SK-N-SH treated with all-trans-retinoic acid at 6 μM for 48 hours (cell line): ENCODE data around the gene WDR62.

Source experiments
- OSR1 ChIP-seq: fragments of 250-450 bp; sonication (Bioruptor Pico); IDR thresholded peaks from 2 replicates; pipeline ENCODE4 v1.8.0; 2022; ENCODE audit warnings: moderate library complexity, mild to moderate bottlenecking, inconsistent platforms
- RARB ChIP-seq: fragments of 250-450 bp; sonication (Bioruptor Pico); IDR thresholded peaks from 2 replicates; pipeline ENCODE4 v1.8.0; 2021; ENCODE audit warnings: mild to moderate bottlenecking, moderate library complexity
- ZFP30 ChIP-seq: fragments of 450-650 bp; formaldehyde crosslinking; IDR thresholded peaks from 2 replicates; pipeline ENCODE4 v1.5.0; 2022; ENCODE audit warnings: mild to moderate bottlenecking, moderate library complexity

DNA sequence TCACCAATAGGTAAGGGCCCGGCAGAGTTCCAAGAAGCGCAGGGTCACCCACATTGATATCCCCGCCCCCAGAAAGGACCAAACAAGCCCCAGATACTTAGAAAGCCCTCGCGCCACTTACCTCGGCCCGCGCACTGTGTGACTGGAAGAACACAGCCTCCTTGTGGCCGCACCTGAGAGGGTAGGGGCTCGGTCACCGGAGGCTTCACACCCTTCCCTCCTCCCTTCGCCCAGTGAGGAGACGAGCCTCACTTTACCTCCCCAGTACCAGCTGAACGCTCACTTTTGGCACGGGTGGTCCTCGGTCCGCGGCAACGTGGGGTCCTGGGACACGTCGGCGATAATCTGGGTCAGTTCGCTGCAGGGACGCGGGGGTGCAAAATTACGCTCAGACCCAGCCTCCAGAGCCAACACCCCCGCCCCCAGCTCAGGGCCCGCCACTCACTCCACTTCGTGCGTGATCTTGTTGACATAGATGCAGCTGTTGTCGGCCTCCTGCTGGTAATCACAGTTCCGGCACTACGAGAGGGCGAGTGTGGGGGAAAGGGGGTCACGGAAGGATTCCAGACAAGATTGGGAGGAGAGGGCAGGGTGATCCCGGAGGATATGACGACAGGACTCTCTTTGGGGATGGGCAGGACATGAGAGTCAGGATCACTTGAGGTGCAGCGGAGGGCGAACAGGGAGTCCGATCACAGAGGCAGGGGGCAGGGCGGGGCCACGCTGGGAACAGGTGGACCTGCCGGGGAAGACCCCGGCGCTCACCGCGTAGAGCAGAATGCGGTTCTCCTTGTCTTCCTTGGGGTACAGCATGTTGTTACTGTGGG is 59.4 kb downstream of the WDR62 start:
- TF ChIP-seq ZFP30 (CRISPR knock-in tag), result no peak
- TF ChIP-seq OSR1, result no peak
- TF ChIP-seq RARB, result no peak
